Spleen (tissue), 11 donors: ENCODE measurements around the gene FGF22. TPM values are rescaled to one million over a fixed set of nuclear protein-coding genes. Genes with fewer than 3 reads are reported as not detected.
A peak's percentile ranks its signal among the peaks of the same experiment; 100 is the strongest.

Source experiments
- DNase-seq: peaks from one replicate; pipeline ENCODE4 v3.0.0-alpha.2; 2020
- H3K27ac ChIP-seq, 8 donors: fragments of 200-600 bp; sonication (generic) in 7 of 8; 1 replicate in 4 of 8; 2 replicates in 4 of 8; pipeline versions ENCODE4 v1.5.0 to v1.8.0; 2016 to 2021; ENCODE audit warnings: inconsistent platforms in 4 of 8, mild to moderate bottlenecking in 4 of 8, moderate library complexity in 1 of 8
- H3K27me3 ChIP-seq, 7 donors: fragments of 200-600 bp; sonication (generic) in 6 of 7; replicated peaks in 1 of 7; 1 replicate in 4 of 7; 2 replicates in 3 of 7; pipeline versions ENCODE4 v1.5.0 to v1.8.0; 2016 to 2021; ENCODE audit warnings: inconsistent platforms in 3 of 7, mild to moderate bottlenecking in 1 of 7
- H3K36me3 ChIP-seq, 6 donors: fragments of 200-600 bp; sonication (generic) in 5 of 6; 1 replicate in 4 of 6; 2 replicates in 2 of 6; pipeline versions ENCODE4 v1.5.0 to v1.8.0; 2016 to 2021; ENCODE audit warnings: inconsistent platforms in 2 of 6
- H3K4me1 ChIP-seq, 6 donors: fragments of 200-600 bp; sonication (generic) in 5 of 6; 1 replicate in 3 of 6; 2 replicates in 3 of 6; pipeline versions ENCODE4 v1.5.0 to v1.8.0; 2016 to 2021; ENCODE audit warnings: inconsistent platforms in 3 of 6
- H3K4me3 ChIP-seq, 8 donors: fragments of 200-600 bp; sonication (generic) in 7 of 8; 1 replicate in 4 of 8; 2 replicates in 4 of 8; pipeline versions ENCODE4 v1.5.0 to v1.8.0; 2016 to 2021; ENCODE audit warnings: inconsistent platforms in 4 of 8, mild to moderate bottlenecking in 4 of 8, moderate library complexity in 2 of 8
- H3K9me3 ChIP-seq, 8 donors: fragments of 200-600 bp; sonication (generic) in 7 of 8; 1 replicate in 4 of 8; 2 replicates in 4 of 8; pipeline versions ENCODE4 v1.5.0 to v1.8.0; 2016 to 2021; ENCODE audit warnings: inconsistent platforms in 4 of 8
- CTCF ChIP-seq, 11 experiments: fragments of 200-600 bp in 7 of 11; fragments of 450-650 bp in 4 of 11; sonication (generic) in 4 of 11; IDR thresholded peaks in 8 of 11; conservative IDR thresholded peaks in 3 of 11; 1 replicate in 7 of 11; 2 replicates in 4 of 11; pipeline versions ENCODE4 v1.4.0 to v1.8.0; 2016 to 2021; ENCODE audit warnings: antibody characterized with exemption in 11 of 11, inconsistent platforms in 4 of 11, mild to moderate bottlenecking in 1 of 11
- POLR2A ChIP-seq, 3 donors: fragments of 450-650 bp; IDR thresholded peaks; one replicate each; pipeline ENCODE4 v1.5.1; 2017; ENCODE audit warnings: antibody characterized with exemption in 3 of 3, mild to moderate bottlenecking in 1 of 3
- POLR2AphosphoS5 ChIP-seq, 3 donors: sonication (generic); formaldehyde crosslinking; IDR thresholded peaks; one replicate each; pipeline ENCODE4 v1.5.1; 2017; ENCODE audit warnings: antibody characterized with exemption in 3 of 3
- WGBS, 5 donors: extraction: QIAGEN DNeasy Blood & Tissue Kit in 3 of 5; methylation state at CpG; one replicate each; pipeline versions ENCODE4 v1.1.5 to v1.1.7; 2013 to 2018; 5-methylcytosine and 5-hydroxymethylcytosine counted together
- intact Hi-C: fragments of 100-400 bp; cut with DNase I; formaldehyde crosslinking; loops from one replicate; pipeline ENCODE4 v1.15.0; 2023; ENCODE audit warnings: low total_unique reads
- polyA plus RNA-seq, 3 donors: library from polyadenylated mRNA; stranded (reverse); fragments of 200-250 nt; gene quantifications; one replicate each; pipeline ENCODE4 v1.2.1, GENCODE V29; 2013
- total RNA-seq, 7 donors: library from RNA; depleted of rRNA in 3 of 7; stranded (reverse); fragments of >200 nt in 3 of 7; fragmentation: NEBNext Ultra II Directional in 4 of 7; extraction: Animal tissue kit (Norgen Biotek cat#: 25700) in 4 of 7; gene quantifications; one replicate each; pipeline versions ENCODE4 v1.1.0 to v1.2.1, GENCODE V29; 2016 to 2021
- donor health status: healthy with polysubstance abuse.
- donor health status: DM: no; HTN: no; CAD: no; lungs with moderate emphysema.
- donor health status: DM: no; HTN: no; CAD: no.
- donor health status: Bipolar disorder and iron deficiency.
- donor health status: healthy.
- donor health status: DM: no; HTN: no; CAD: no.
- donor health status: DM: yes; HTN: yes; CAD: no.

The FGF22 gene
- total and polyA plus RNA-seq, 10 donors, result 0.10 to 0.61 (median 0.23) TPM; not detected in 6

- WGBS, 5 donors, result 68 to 79% (median 76%) methylated on average over 6 to 9 of the region's 9 CpGs
- Histone ChIP-seq H3K27ac (no peak overlapping the region), H3K27me3 (peaks cover 0 to 43% (median 11%) of the 10 kb centered on the region in 7 donors), H3K4me1 (peaks cover 0 to 49% (median 19%) of the 10 kb centered on the region in 6 donors), H3K36me3 (no peaks in the 10 kb centered on the region), H3K4me3 (no peak overlapping the region), H3K9me3 (peaks cover 0 to 3% (median 0%) of the 10 kb centered on the region in 8 donors)
- intact Hi-C loops, result no loop called here
- DNase-seq, result no peak
- TF ChIP-seq CTCF (IDR thresholded peaks at IDR 0.05 in 8 of 11, conservative IDR thresholded peaks at IDR 0.05 in 3 of 11) (no peak), POLR2AphosphoS5 (IDR thresholded peaks at IDR 0.05) (no peak), POLR2A (IDR thresholded peaks at IDR 0.05) (no peak)
These were observed 31.0 kb downstream of the FGF22 start for GRCh38 chr19:670609-671075.

GRCh38 chr19:674282-675151 lies 34.8 kb downstream of the FGF22 start:
- TF ChIP-seq CTCF (IDR thresholded peaks at IDR 0.05 in 8 of 11, conservative IDR thresholded peaks at IDR 0.05 in 3 of 11), result no peak
- peak in 2 of 3 donors; percentile 17 to 71 for TF ChIP-seq POLR2AphosphoS5 (IDR thresholded peaks at IDR 0.05)
- TF ChIP-seq POLR2A (IDR thresholded peaks at IDR 0.05), result no peak
- DNase-seq, result no peak
- Histone ChIP-seq H3K4me1 (peaks cover 5 to 72% (median 41%) of the 10 kb centered on the region in 6 donors), H3K9me3 (no peaks in the 10 kb centered on the region), H3K27ac (no peak overlapping the region), H3K27me3 (peaks cover 0 to 68% (median 26%) of the 10 kb centered on the region in 7 donors), H3K4me3 (no peak overlapping the region), H3K36me3 (no peaks in the 10 kb centered on the region)
- intact Hi-C loops, result no loop called here
- 59 to 70% (median 69%) methylated on average over 18 to 38 of the region's 38 CpGs for WGBS, 5 donors

- TF ChIP-seq POLR2A (IDR thresholded peaks at IDR 0.05), result no peak
- no peak for TF ChIP-seq POLR2AphosphoS5 (IDR thresholded peaks at IDR 0.05)
- Histone ChIP-seq H3K27ac (peak overlapping the region in 3 of 8 donors; percentile 26 to 69 (median 56)), H3K36me3 (no peaks in the 10 kb centered on the region), H3K4me1 (peaks cover 5 to 82% (median 48%) of the 10 kb centered on the region in 6 donors), H3K4me3 (peak overlapping the region in 3 of 8 donors; percentile 33 to 58 (median 34)), H3K27me3 (peaks cover 0 to 55% (median 26%) of the 10 kb centered on the region in 7 donors), H3K9me3 (no peaks in the 10 kb centered on the region)
- intact Hi-C loops, result no loop called here
- 10 to 43% (median 14%) methylated on average over 10 to 31 of the region's 31 CpGs for WGBS, 5 donors
- DNase-seq, result no peak
These were observed 36.3 kb downstream of the FGF22 start for GRCh38 chr19:676007-676338.

- Histone ChIP-seq H3K27ac (peak within 1 kb of the TSS in 5 of 8 donors; percentile 26 to 69 (median 56)), H3K27me3 (peaks cover 0 to 50% (median 26%) of the 10 kb centered on the region in 7 donors), H3K36me3 (no peaks in the 10 kb centered on the region), H3K9me3 (no peaks in the 10 kb centered on the region), H3K4me1 (peaks cover 5 to 84% (median 52%) of the 10 kb centered on the region in 6 donors), H3K4me3 (peak within 1 kb of the TSS in 5 of 8 donors; percentile 6 to 58 (median 33))
- intact Hi-C loops, result no loop called here
- no peak for DNase-seq
- WGBS, 5 donors, result 10 to 32% (median 14%) methylated on average over 13 to 63 of the region's 63 CpGs
- peak in 2 of 3 donors; percentile 30 for TF ChIP-seq POLR2AphosphoS5 (IDR thresholded peaks at IDR 0.05)
- TF ChIP-seq POLR2A (IDR thresholded peaks at IDR 0.05), result no peak
- no peak for TF ChIP-seq CTCF (IDR thresholded peaks at IDR 0.05 in 8 of 11, conservative IDR thresholded peaks at IDR 0.05 in 3 of 11)
These were observed 36.8 kb downstream of the FGF22 start, which contains the start of gene FSTL3 for GRCh38 chr19:676339-677105. Gene FSTL3, plus strand, starts transcription at chr19:676392. Its CDS starts 32 bp downstream, at chr19:676424.
